ENCODE measurements around the gene PER3. TPM values are rescaled to one million over a fixed set of nuclear protein-coding genes. Genes with fewer than 3 reads are reported as not detected.

PER3 gene
- total RNA-seq, 2 donors from 2014 or later: 11.7 to 17.8 TPM

DNA sequence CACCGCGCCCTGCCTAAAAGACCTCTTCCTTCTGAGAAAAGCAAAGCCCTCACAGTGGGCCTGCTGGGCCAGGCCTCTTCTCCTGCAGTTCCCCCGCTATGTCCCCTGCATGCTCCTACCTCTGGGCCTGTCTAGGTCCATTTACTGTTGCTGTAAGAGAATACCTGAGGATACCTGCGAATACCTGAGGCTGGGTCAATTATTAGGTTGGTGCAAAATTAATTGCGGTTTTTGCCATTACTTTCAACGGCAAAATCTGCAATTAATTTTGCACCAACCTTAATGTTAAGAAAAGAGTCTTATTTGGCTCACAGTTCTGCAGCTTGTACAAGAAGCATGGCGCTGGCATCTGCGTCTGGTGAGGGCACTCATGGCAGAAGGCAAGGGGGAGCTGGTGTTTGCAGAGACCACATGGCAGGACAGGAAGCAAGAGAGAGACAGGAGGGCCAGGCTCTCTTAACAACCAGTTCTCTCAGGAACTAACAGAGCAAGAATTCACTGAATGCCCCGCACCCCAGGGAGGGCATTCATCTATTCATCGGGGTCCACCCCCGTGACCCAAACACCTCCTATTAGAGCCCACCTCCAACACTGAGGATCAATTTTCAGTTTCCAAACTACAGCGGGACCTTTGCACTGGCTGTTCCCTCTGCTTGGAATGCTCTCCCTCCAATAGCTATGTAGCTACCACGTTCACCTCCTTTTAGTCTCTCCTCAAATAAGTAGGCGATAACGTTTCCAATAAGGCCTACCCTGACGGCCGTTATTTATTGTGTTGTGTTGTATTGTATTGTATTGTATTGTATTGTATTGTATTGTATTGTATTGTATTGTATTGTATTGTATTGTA is 78.3 kb downstream of the PER3 start:
- TF ChIP-seq, protein P1, sequence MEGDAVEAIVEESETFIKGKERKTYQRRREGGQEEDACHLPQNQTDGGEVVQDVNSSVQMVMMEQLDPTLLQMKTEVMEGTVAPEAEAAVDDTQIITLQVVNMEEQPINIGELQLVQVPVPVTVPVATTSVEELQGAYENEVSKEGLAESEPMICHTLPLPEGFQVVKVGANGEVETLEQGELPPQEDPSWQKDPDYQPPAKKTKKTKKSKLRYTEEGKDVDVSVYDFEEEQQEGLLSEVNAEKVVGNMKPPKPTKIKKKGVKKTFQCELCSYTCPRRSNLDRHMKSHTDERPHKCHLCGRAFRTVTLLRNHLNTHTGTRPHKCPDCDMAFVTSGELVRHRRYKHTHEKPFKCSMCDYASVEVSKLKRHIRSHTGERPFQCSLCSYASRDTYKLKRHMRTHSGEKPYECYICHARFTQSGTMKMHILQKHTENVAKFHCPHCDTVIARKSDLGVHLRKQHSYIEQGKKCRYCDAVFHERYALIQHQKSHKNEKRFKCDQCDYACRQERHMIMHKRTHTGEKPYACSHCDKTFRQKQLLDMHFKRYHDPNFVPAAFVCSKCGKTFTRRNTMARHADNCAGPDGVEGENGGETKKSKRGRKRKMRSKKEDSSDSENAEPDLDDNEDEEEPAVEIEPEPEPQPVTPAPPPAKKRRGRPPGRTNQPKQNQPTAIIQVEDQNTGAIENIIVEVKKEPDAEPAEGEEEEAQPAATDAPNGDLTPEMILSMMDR (IDR thresholded peaks at IDR 0.05): no peak
- H3K9me3 ChIP-seq: no peaks in the 10 kb centered on the region
- no peak for DNase-seq (ENCODE audit: low spot score)
- no peak overlapping the region for H3K4me3 ChIP-seq
- no peaks in the 10 kb centered on the region for H3K4me1 ChIP-seq
- H3K27ac ChIP-seq: no peak overlapping the region
- no peaks in the 10 kb centered on the region for H3K36me3 ChIP-seq
- H3K27me3 ChIP-seq: no peaks in the 10 kb centered on the region

GRCh38 chr1:7863756-7864328 is 79.8 kb downstream of the PER3 start:
- no peaks in the 10 kb centered on the region for H3K9me3 ChIP-seq
- TF ChIP-seq, protein P1 (IDR thresholded peaks at IDR 0.05): no peak
- H3K27ac ChIP-seq: no peak overlapping the region
- DNase-seq (ENCODE audit: low spot score): no peak
- no peaks in the 10 kb centered on the region for H3K4me1 ChIP-seq
- H3K36me3 ChIP-seq: no peaks in the 10 kb centered on the region
- H3K4me3 ChIP-seq: no peak overlapping the region
- H3K27me3 ChIP-seq: no peaks in the 10 kb centered on the region

- no peaks in the 10 kb centered on the region for H3K4me1 ChIP-seq
- no peaks in the 10 kb centered on the region for H3K36me3 ChIP-seq
- H3K27me3 ChIP-seq: no peaks in the 10 kb centered on the region
- H3K9me3 ChIP-seq: no peaks in the 10 kb centered on the region
- DNase-seq (ENCODE audit: low spot score): no peak
- no peak overlapping the region for H3K27ac ChIP-seq
- TF ChIP-seq, protein P1 (IDR thresholded peaks at IDR 0.05): no peak
- H3K4me3 ChIP-seq: no peak overlapping the region
Measured at GRCh38 chr1:7865978-7866377, 81.9 kb downstream of the PER3 start.

DNA sequence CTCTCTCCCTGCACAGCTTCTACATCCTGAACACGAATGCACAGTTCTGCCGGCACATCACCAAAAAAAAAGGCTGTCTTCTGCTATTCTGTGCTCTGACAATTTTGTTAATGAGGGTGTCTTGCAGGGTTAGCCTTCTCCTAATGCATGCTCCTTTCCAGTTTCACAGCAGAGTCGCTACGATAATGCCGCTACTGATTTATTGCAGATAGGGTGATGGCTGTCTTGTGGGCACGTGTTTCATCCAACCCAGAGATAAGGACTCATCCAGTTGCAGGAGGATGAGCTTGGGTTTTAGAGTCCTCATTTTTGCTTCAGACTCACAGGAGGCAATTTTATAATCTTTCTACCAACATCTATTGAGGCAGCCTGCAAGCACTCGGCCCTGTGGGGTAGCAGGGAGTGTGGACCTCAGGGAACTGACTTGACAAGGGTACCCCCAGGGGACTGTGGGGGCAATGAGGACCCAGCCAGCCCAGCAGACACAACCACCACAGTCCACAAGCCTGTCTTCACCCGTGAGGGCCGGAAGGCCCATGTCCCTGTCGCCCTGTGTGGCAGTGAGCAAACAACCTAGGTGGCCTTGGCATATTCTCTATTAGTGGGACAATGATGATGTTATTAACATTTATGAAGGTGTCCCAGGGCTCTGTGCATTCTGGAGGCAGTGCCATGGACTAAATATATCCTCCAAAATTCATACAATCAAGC is 84.1 kb downstream of the PER3 start:
- Histone ChIP-seq H3K27me3 (no peaks in the 10 kb centered on the region), H3K4me3 (no peak overlapping the region), H3K4me1 (no peaks in the 10 kb centered on the region), H3K9me3 (no peaks in the 10 kb centered on the region), H3K36me3 (no peaks in the 10 kb centered on the region), H3K27ac (no peak overlapping the region)
- no peak for DNase-seq (ENCODE audit: low spot score)
- TF ChIP-seq, protein P1 (IDR thresholded peaks at IDR 0.05): no peak

- Histone ChIP-seq H3K4me1 (no peaks in the 10 kb centered on the region), H3K27me3 (no peaks in the 10 kb centered on the region), H3K27ac (no peak overlapping the region), H3K4me3 (no peak overlapping the region), H3K9me3 (no peaks in the 10 kb centered on the region), H3K36me3 (no peaks in the 10 kb centered on the region)
- TF ChIP-seq, protein P1 (IDR thresholded peaks at IDR 0.05): no peak
- DNase-seq (ENCODE audit: low spot score): no peak
Measured at GRCh38 chr1:7869136-7869920, 85.2 kb downstream of the PER3 start.
